COLO829 (cell line): Measurements from ENCODE around the gene GAPVD1.
"Not testable (repeated sequence)": the region's sequence is repeated elsewhere in the genome, so short reads cannot be mapped to it uniquely, and the experiment has no call there.

ENCODE experiments used
- DNase-seq: peaks from one replicate; pipeline ENCODE4 v3.0.0; 2012; ENCODE audit warnings: low spot score

The GAPVD1 gene

DNA sequence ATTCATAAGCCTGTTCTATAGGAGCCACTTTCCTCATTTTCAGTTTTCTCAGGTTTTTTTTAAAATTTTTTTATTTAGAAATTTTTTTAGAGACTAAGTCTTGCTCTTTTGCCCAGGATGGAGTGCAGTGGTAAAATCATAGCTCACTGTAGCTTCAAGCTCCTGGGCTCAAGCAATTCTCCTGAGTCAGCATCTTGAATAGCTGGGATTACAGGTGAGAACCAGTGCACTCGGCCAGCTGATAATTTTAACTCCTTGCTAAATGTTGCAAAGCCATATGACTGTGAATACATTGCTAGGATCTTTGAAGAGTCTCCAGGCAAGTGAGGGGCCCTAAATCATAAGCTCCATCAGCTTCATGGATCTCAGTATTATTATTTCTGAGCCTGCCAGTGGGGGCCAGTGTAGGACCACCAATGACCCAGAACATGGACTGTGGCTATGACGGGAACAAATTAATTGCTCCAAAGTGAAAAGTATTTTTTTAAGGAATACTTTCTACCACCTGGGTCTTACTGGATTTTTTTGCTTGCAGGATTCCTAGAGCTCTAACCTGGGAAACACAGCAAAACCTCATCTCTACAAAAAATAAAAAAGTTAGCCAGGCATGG lies 5.7 kb upstream of the GAPVD1 start:
- DNase-seq: peak; percentile 17

DNA sequence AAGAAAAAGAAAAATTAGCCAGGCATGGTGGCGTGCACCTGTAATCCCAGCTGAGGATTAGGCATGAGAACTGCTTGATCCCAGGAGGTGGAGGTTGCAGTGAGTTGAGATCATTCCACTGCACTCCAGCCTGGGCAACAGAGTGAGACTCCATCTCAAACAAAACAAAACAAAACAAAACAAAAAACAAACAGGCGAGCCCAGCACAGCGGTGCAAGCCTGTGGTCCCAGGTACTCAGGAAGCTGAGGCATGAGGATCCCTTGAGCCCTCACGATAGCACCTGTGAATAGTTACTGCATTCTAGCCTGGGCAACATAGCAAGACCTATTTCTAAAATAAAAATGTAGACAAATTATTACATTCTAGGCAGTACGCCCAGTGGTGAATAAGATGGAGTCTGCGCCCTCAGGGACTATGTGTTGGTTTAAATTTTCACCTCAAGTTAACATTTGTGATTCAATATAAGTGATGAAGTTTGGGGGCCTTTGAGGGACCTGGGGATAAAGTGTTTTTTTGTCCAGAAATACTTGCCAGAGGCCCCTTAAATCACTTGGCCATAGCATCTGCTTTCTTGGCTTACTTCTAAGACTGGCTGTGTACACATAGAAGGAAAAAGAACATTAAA lies 3.4 kb upstream of the GAPVD1 start:
- no peak for DNase-seq

- no peak for DNase-seq
Observed at GRCh38 chr9:125258832-125259534, 2.6 kb upstream of the GAPVD1 start.

DNA sequence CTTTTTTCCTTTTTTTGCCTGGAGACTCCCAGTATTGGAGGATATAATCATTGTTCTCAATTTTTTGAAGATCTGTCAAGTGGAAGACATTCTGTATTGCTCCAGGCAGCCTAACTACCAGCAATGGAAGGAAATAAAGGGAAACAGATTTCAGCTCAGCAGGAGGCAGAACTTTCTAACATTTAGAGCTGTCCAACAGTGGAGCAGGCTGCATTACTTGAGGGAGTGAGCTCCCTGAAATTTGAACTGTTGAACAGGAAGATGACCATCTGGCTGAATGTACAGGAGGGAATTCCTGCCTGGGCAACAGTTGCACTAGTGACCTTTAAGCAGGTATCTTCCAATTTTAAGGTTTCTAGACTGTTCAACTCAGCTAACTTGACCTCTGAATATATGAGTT lies 1.1 kb upstream of the GAPVD1 start:
- no peak for DNase-seq

- DNase-seq: no peak
Observed at GRCh38 chr9:125262294-125262991, 817 bp downstream of the GAPVD1 start.

DNA sequence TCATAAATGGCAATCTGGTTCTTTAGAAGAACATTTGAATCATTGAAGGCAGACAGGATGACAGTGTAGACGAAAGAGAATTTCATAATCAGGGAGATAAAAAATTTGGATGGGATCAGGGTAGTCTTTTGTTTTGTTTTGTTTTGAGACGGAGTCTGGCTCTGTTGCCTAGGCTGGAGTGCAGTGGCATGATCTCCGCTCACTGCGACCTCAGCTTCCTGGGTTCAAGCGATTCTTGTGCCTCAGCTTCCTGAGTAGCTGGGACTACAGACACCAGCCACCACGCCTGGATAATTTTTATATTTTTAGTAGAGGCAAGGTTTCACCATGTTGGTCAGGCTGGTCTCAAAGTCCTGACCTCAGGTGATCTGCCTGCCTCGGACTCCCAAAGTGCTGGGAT lies 2.4 kb downstream of the GAPVD1 start:
- DNase-seq: not testable (repeated sequence)

DNA sequence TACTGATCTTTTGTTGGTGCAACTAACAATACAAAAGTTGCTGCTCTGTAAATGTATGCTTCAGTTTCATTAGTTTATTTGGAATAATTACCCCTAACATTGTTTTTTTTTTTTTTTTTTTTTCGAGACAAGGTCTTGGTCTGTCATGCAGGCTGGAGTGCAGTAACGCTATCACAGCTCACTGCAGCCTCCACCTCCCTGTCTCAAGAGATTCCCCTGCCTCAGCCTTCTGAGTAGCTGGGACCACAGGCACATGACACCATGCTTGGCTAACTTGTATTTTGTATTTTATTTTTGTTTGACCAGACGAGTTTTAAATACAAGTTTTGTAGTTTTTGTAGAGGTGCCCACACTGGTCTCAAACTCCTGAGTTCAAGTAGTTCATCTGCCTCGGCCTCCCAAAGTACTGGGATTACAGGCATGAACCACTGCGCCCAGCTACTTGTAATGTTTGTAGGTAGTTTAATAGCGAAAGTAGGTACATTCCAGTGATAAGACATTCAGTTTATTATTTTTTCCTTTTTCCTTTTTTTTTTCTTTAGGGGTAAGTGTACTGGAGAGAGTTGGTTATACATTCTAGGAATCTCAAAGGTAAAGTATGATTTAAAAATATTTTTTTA lies 6.9 kb downstream of the GAPVD1 start:
- no peak for DNase-seq

- no peak for DNase-seq
Observed at GRCh38 chr9:125269014-125269397, 7.4 kb downstream of the GAPVD1 start.

DNA sequence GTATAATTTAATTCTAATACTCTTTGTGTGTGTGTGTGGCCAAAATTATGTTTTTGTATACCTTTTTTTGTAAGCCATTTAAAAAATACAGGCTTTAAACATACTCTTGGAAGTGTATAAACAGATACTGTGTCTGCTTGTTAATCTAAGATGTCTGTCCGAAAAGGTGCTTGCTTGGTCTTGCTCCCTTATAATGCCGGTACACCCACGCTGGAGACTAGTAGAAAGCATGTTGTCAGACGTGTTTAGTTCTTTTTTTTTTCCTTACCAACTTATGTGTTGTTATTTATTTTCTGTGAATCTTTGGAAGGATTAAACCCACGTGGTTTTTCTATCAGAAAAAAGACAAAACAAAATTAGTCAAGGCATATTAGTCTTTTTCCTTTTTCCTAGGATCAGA lies 9.5 kb downstream of the GAPVD1 start:
- no peak for DNase-seq

- no peak for DNase-seq
Observed at GRCh38 chr9:125272697-125273096, 11.1 kb downstream of the GAPVD1 start.

- DNase-seq: no peak
Observed at GRCh38 chr9:125276771-125277170, 15.1 kb downstream of the GAPVD1 start.

DNA sequence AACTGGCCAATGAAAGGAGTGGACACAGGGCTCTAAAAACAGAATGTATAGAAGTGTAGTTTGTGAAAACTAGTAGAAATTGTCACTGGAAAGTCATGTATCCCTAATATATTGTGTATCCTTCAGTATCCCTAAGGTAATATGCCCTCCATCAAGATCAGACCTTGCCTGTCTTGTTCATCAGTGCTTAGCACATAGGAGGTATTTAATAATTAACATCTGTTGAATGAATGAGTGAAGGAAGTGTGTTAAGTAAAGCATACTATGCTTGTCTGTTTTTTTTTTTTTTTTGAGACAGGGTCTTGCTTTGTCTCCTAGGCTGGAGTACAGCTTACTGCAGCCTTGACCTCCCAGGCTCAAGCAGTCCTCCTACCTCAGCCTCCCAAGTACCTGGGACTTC lies 15.8 kb downstream of the GAPVD1 start:
- no peak for DNase-seq

DNA sequence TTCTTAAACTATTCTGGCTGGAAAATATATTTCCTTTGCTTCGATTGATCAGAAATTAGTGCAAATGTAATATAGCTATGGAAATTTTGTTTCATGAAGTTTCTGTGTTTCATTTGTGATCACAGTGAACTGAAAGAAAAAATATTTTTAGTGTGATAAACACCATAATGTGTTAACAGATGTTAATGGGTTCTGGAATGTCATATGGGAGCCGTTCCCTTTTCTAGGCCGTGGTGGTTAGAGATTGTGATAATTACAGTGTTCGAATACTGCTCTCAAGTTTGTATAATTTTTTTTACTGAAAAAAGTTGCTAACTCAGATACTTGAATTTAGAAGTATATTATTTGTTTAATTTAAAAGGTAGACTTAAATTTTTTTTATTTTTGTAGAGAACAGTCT lies 19.3 kb downstream of the GAPVD1 start:
- no peak for DNase-seq

DNA sequence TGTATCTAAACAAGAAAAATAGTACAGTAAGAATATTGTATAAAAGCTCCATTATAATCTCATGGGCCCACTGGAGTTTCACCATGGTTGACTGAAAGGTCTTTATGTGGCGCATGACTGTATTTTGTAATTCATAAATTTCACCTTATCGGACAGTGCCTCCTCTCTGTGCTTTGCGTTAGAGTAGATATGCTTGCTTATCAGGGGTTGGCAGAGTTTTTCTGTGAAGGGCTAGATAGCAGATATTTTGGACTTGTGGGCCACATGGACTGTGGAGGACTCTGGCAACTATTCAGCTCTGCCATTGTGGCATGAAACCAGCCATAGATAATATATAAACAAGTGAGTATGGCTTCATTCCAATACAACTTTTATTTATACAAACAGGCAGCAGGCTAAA lies 23.2 kb downstream of the GAPVD1 start:
- DNase-seq: peak; percentile 63

DNA sequence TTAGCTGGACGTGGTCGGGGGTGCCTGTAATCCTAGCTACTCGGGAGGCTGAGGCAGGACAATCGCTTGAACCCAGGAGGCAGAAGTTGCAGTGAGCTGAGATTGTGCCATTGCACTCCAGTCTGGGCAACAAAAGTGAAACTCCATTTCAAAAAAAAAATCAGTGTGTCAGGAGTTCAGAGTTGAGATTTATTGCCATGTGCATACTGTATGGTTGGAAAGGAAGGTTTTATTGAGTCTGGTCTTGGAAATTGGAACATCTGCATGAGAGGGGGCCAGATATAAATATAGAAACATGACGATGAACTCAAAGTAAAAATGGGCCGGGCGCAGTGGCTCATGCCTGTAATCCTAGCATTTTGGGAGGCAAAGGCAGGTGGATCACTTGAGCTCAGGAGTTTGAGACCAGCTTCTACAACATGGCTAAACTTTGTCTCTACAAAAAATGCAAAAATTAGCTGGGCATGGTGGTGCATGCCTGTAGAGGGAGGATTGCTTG lies 25.4 kb downstream of the GAPVD1 start:
- not testable (repeated sequence) for DNase-seq

- DNase-seq: no peak
Observed at GRCh38 chr9:125293134-125293533, 31.5 kb downstream of the GAPVD1 start.

DNA sequence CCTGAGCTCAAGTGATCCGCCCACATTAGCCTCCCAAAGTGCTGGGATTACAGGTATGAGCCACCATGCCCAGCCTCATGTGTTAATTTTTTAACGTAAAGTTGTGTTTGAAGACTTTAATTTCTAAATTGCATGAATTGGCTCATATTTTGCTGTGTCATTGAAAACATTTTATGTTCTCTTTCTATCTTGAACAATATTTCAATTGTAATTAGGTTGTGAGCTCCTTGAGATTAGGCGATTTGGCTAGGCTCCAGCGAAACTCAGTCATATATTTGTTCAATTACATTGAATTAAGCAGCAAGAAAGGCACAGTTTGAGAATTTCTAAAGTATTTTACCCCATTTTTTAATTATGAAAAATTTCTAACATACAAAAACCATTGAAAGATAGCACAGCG lies 34.0 kb downstream of the GAPVD1 start:
- peak; percentile 26 for DNase-seq

GRCh38 chr9:125296843-125297372 lies 35.3 kb downstream of the GAPVD1 start:
- DNase-seq: no peak

DNA sequence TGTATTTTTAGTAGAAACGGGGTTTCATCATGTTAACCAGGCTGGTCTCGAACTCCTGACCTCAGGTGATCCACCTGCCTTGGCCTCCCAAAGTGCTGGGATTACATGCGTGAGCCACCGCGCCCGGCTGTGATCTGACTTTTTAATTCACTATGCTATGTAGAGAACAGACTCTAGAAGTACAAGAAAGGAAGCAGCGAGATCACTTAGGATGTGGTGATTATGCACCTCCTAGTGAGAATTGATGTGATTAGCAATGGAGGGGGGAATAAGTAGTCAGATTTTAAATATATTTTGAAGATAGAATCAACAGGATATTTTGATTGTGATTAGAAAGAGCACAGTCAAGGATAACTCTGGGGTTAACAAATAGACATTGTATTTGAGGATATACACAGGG lies 36.3 kb downstream of the GAPVD1 start:
- no peak for DNase-seq

GRCh38 chr9:125302241-125302640 lies 40.6 kb downstream of the GAPVD1 start:
- DNase-seq: no peak

DNA sequence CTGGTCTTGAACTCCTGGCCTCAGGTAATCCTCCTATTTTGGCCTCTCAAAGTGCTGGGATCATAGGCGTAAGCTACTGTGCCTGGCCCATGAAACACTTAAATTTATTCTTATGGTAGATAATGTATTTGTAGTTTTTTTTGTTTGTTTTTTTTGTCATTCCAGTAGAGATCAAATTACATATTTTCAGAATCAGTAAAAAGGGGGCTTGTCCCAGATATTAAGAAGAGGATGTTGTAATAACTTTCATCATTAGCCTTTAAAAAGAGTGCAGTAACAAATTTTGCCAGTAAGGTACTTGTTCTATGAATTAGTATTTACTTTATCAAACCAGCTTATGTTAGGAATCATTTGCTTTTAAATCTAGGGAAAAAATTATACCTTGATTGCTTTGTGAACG lies 42.6 kb downstream of the GAPVD1 start:
- DNase-seq: no peak

DNA sequence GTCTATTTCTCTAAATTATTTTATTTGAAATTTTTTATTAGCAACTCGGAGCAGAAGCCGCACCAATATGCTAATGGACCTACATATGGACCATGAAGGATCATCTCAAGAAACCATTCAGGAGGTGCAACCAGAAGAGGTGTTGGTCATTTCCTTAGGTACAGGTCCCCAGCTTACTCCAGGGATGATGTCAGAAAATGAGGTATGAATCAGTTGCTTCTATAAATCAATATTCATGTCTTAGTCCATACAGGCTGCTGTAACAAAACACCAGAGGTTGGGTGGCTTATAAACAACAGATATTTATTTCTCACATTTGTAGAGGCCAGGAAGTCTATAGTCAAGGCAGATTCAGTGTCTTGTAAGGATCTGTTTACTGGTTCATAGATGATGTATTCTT lies 50.8 kb downstream of the GAPVD1 start:
- DNase-seq: no peak
